Measurements from ENCODE around the gene TINAG.

TINAG gene

GRCh38 chr6:54419885-54420284, 111.6 kb downstream of the TINAG start:
- H3K4me3 ChIP-seq (ENCODE audit: low read depth, low read length), result no peak overlapping the region
- no peak overlapping the region for H3K27ac ChIP-seq
- no peaks in the 10 kb centered on the region for H3K9me3 ChIP-seq (ENCODE audit: control insufficient read depth, low read length)
- TF ChIP-seq, protein P1, sequence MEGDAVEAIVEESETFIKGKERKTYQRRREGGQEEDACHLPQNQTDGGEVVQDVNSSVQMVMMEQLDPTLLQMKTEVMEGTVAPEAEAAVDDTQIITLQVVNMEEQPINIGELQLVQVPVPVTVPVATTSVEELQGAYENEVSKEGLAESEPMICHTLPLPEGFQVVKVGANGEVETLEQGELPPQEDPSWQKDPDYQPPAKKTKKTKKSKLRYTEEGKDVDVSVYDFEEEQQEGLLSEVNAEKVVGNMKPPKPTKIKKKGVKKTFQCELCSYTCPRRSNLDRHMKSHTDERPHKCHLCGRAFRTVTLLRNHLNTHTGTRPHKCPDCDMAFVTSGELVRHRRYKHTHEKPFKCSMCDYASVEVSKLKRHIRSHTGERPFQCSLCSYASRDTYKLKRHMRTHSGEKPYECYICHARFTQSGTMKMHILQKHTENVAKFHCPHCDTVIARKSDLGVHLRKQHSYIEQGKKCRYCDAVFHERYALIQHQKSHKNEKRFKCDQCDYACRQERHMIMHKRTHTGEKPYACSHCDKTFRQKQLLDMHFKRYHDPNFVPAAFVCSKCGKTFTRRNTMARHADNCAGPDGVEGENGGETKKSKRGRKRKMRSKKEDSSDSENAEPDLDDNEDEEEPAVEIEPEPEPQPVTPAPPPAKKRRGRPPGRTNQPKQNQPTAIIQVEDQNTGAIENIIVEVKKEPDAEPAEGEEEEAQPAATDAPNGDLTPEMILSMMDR (IDR thresholded peaks at IDR 0.05), result no peak
- no peaks in the 10 kb centered on the region for H3K27me3 ChIP-seq (ENCODE audit: control insufficient read depth, insufficient read depth, low read length)
- H3K36me3 ChIP-seq (ENCODE audit: control insufficient read depth, insufficient read depth, low read length), result no peaks in the 10 kb centered on the region
- H3K9ac ChIP-seq, result no peak overlapping the region
- no peak overlapping the region for H3K4me2 ChIP-seq (ENCODE audit: low read length)
- no peaks in the 10 kb centered on the region for H3K4me1 ChIP-seq
- no peak overlapping the region for H2AFZ ChIP-seq
- H3K79me2 ChIP-seq, result no peaks in the 10 kb centered on the region

- Histone ChIP-seq H3K9ac (no peak overlapping the region), H3K4me1 (no peaks in the 10 kb centered on the region), H3K4me3 (ENCODE audit: low read depth, low read length) (no peak overlapping the region), H2AFZ (no peak overlapping the region), H3K27ac (no peak overlapping the region), H3K36me3 (ENCODE audit: control insufficient read depth, insufficient read depth, low read length) (no peaks in the 10 kb centered on the region), H3K79me2 (no peaks in the 10 kb centered on the region), H3K27me3 (ENCODE audit: control insufficient read depth, insufficient read depth, low read length) (no peaks in the 10 kb centered on the region), H3K9me3 (ENCODE audit: control insufficient read depth, low read length) (no peaks in the 10 kb centered on the region), H3K4me2 (ENCODE audit: low read length) (no peak overlapping the region)
- TF ChIP-seq, protein P1 (IDR thresholded peaks at IDR 0.05), result no peak
Observed at GRCh38 chr6:54426995-54427394, 118.8 kb downstream of the TINAG start.

GRCh38 chr6:54427396-54427937, 119.2 kb downstream of the TINAG start:
- Histone ChIP-seq H3K4me3 (ENCODE audit: low read depth, low read length) (no peak overlapping the region), H3K27me3 (ENCODE audit: control insufficient read depth, insufficient read depth, low read length) (no peaks in the 10 kb centered on the region), H3K9ac (no peak overlapping the region), H3K36me3 (ENCODE audit: control insufficient read depth, insufficient read depth, low read length) (no peaks in the 10 kb centered on the region), H2AFZ (no peak overlapping the region), H3K79me2 (no peaks in the 10 kb centered on the region), H3K27ac (no peak overlapping the region), H3K9me3 (ENCODE audit: control insufficient read depth, low read length) (no peaks in the 10 kb centered on the region), H3K4me2 (ENCODE audit: low read length) (no peak overlapping the region), H3K4me1 (no peaks in the 10 kb centered on the region)
- TF ChIP-seq, protein P1 (IDR thresholded peaks at IDR 0.05), result no peak

DNA sequence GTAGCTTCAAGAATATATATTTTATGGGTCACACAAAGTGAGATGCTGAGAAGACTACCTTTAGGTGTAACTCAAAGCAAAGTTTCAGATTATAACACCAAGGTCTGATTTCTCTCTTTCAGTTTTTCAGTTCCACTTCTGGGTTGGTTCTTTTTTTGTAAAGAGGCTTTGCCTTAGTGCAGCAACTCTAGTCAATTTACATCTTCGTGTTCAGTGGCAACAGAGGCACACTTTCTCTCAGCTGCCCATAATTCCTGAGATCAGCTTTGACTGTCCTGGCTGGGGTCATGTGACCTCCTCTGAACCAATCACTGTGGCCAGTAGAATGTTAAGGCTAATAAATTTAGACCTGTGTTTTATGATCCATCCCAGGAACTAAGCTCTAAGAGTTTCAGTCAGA, 120.2 kb downstream of the TINAG start:
- TF ChIP-seq, protein P1 (IDR thresholded peaks at IDR 0.05), result no peak
- Histone ChIP-seq H3K9ac (no peak overlapping the region), H2AFZ (no peak overlapping the region), H3K4me1 (no peaks in the 10 kb centered on the region), H3K9me3 (ENCODE audit: control insufficient read depth, low read length) (no peaks in the 10 kb centered on the region), H3K36me3 (ENCODE audit: control insufficient read depth, insufficient read depth, low read length) (no peaks in the 10 kb centered on the region), H3K4me3 (ENCODE audit: low read depth, low read length) (no peak overlapping the region), H3K27ac (no peak overlapping the region), H3K27me3 (ENCODE audit: control insufficient read depth, insufficient read depth, low read length) (no peaks in the 10 kb centered on the region), H3K79me2 (no peaks in the 10 kb centered on the region), H3K4me2 (ENCODE audit: low read length) (no peak overlapping the region)

DNA sequence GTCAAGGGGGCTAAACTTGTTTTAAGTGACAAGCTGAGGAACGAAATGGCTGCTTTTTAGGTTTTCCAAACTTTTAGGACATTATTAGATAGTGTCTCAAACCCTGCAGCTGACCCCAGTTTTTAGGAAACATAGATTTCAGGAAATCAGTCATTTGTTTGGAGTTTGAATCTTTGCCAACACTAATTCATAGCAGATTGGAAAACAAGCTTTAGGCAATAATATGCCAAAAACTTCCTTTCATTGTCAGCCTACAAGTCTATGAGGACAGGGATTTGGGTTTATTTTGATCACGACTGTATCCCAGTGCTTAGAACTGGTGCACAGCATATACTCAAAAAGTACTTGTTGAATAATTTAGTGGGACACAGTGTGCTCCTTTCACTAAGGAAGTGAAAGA, 123.2 kb downstream of the TINAG start:
- no peaks in the 10 kb centered on the region for H3K27me3 ChIP-seq (ENCODE audit: control insufficient read depth, insufficient read depth, low read length)
- no peak overlapping the region for H3K9ac ChIP-seq
- TF ChIP-seq, protein P1 (IDR thresholded peaks at IDR 0.05), result no peak
- H3K9me3 ChIP-seq (ENCODE audit: control insufficient read depth, low read length), result no peaks in the 10 kb centered on the region
- no peak overlapping the region for H3K4me3 ChIP-seq (ENCODE audit: low read depth, low read length)
- no peaks in the 10 kb centered on the region for H3K36me3 ChIP-seq (ENCODE audit: control insufficient read depth, insufficient read depth, low read length)
- no peaks in the 10 kb centered on the region for H3K79me2 ChIP-seq
- no peak overlapping the region for H2AFZ ChIP-seq
- no peak overlapping the region for H3K27ac ChIP-seq
- H3K4me2 ChIP-seq (ENCODE audit: low read length), result no peak overlapping the region
- no peaks in the 10 kb centered on the region for H3K4me1 ChIP-seq
